Type B pancreatic cell (in vitro differentiated cells): ENCODE measurements around the gene LARP4. TPM values are rescaled to one million over a fixed set of nuclear protein-coding genes. Genes with fewer than 3 reads are reported as not detected.

Experiments
- DNase-seq: peaks from one replicate; pipeline ENCODE4 v3.0.0; 2021; ENCODE audit warnings: mixed read lengths; ENCODE audit not compliant: unreplicated experiment; ENCODE audit errors: extremely low spot score
- H3K27ac Mint-ChIP-seq: 2 replicates; pipeline ENCODE4 v1.8.0; 2021; ENCODE audit warnings: mild to moderate bottlenecking, mixed read lengths
- H3K27me3 Mint-ChIP-seq: 2 replicates; pipeline ENCODE4 v1.8.0; 2021; ENCODE audit warnings: mixed read lengths
- H3K36me3 Mint-ChIP-seq: 2 replicates; pipeline ENCODE4 v1.8.0; 2021; ENCODE audit warnings: mixed read lengths
- H3K4me1 Mint-ChIP-seq: one replicate; pipeline ENCODE4 v1.8.0; 2021; ENCODE audit warnings: mixed read lengths; ENCODE audit not compliant: unreplicated experiment
- H3K4me3 Mint-ChIP-seq: 2 replicates; pipeline ENCODE4 v1.8.0; 2021; ENCODE audit warnings: mild to moderate bottlenecking, mixed read lengths
- H3K9me3 Mint-ChIP-seq: 2 replicates; pipeline ENCODE4 v1.8.0; 2021; ENCODE audit warnings: mixed read lengths
- CTCF ChIP-seq: fragments of 200-600 bp; sonication (generic); conservative IDR thresholded peaks from 2 replicates; pipeline ENCODE4 v1.5.0; 2021; ENCODE audit warnings: antibody characterized with exemption, mild to moderate bottlenecking
- total RNA-seq: library from RNA; stranded (reverse); gene quantifications from 2 replicates; pipeline ENCODE4 v1.2.1, GENCODE V29; 2021; ENCODE audit warnings: low replicate concordance

Gene LARP4
- total RNA-seq, 1 donor from 2014 or later: 55.3 TPM

GRCh38 chr12:50397117-50397650 lies 3.5 kb upstream of the LARP4 start:
- Mint-ChIP-seq H3K9me3 (no peaks in the 10 kb centered on the region), H3K4me1 (peaks cover 8% of the 10 kb centered on the region), H3K36me3 (no peaks in the 10 kb centered on the region), H3K27ac (no peak overlapping the region), H3K27me3 (no peaks in the 10 kb centered on the region), H3K4me3 (no peak overlapping the region)
- peak; percentile 3 for DNase-seq
- TF ChIP-seq CTCF: no peak

GRCh38 chr12:50398931-50399330 lies 1.8 kb upstream of the LARP4 start:
- no peaks in the 10 kb centered on the region for H3K27me3 Mint-ChIP-seq
- no peaks in the 10 kb centered on the region for H3K36me3 Mint-ChIP-seq
- no peak for TF ChIP-seq CTCF

GRCh38 chr12:50400104-50400637 lies 514 bp upstream of the LARP4 start:
- Mint-ChIP-seq H3K9me3 (no peaks in the 10 kb centered on the region), H3K36me3 (no peaks in the 10 kb centered on the region), H3K27me3 (no peaks in the 10 kb centered on the region), H3K27ac (peak overlapping the region; percentile 96), H3K4me1 (peaks cover 15% of the 10 kb centered on the region), H3K4me3 (peak overlapping the region; percentile 99)
- TF ChIP-seq CTCF: no peak
- no peak for DNase-seq

More at GRCh38 chr12:50398931-50399330, 1.8 kb upstream of the LARP4 start:
- Mint-ChIP-seq H3K4me3 (peak overlapping the region; percentile 74), H3K4me1 (peaks cover 15% of the 10 kb centered on the region), H3K27ac (no peak overlapping the region), H3K9me3 (no peaks in the 10 kb centered on the region)
- DNase-seq: no peak

- Mint-ChIP-seq H3K4me1 (peaks cover 15% of the 10 kb centered on the region), H3K27me3 (no peaks in the 10 kb centered on the region), H3K9me3 (no peaks in the 10 kb centered on the region), H3K4me3 (peak overlapping the region; percentile 99), H3K36me3 (no peaks in the 10 kb centered on the region), H3K27ac (peak overlapping the region; percentile 96)
- TF ChIP-seq CTCF: no peak
- no peak for DNase-seq
Measured at GRCh38 chr12:50401500-50402081, 906 bp downstream of the LARP4 start.

- no peak for TF ChIP-seq CTCF
- no peak for DNase-seq
- peaks cover 15% of the 10 kb centered on the region for H3K4me1 Mint-ChIP-seq
- peak overlapping the region; percentile 96 for H3K27ac Mint-ChIP-seq
- H3K27me3 Mint-ChIP-seq: no peaks in the 10 kb centered on the region
- H3K9me3 Mint-ChIP-seq: no peaks in the 10 kb centered on the region
- peak overlapping the region; percentile 99 for H3K4me3 Mint-ChIP-seq
- H3K36me3 Mint-ChIP-seq: no peaks in the 10 kb centered on the region
Measured at GRCh38 chr12:50402264-50403000, 1.7 kb downstream of the LARP4 start.
